Esophagus muscularis mucosa (tissue), 4 donors: Measurements from ENCODE around the gene HYDIN.
"Not testable (repeated sequence)": the region's sequence is repeated elsewhere in the genome, so short reads cannot be mapped to it uniquely, and the experiment has no call there.

Source experiments
- EP300 ChIP-seq: sonication (generic); formaldehyde crosslinking; IDR thresholded peaks from one replicate; pipeline ENCODE4 v1.6.1; 2017; ENCODE audit warnings: antibody characterized with exemption
- POLR2A ChIP-seq: fragments of 450-650 bp; IDR thresholded peaks from one replicate; pipeline ENCODE4 v1.6.1; 2017; ENCODE audit warnings: antibody characterized with exemption, moderate library complexity, mild to moderate bottlenecking, low read depth
- POLR2AphosphoS5 ChIP-seq, 2 donors: sonication (generic); formaldehyde crosslinking; IDR thresholded peaks; one replicate each; pipeline ENCODE4 v1.6.1; 2017; ENCODE audit warnings: antibody characterized with exemption in 2 of 2
- TF ChIP-seq, protein P1 (sequence below), 3 experiments: fragments of 200-600 bp in 2 of 3; fragments of 450-650 bp in 1 of 3; sonication (generic) in 2 of 3; IDR thresholded peaks; one replicate each; pipeline ENCODE4 v1.5.1; 2017 to 2019; ENCODE audit warnings: antibody characterized with exemption in 3 of 3, mild to moderate bottlenecking in 2 of 3, moderate library complexity in 1 of 3

DNA sequence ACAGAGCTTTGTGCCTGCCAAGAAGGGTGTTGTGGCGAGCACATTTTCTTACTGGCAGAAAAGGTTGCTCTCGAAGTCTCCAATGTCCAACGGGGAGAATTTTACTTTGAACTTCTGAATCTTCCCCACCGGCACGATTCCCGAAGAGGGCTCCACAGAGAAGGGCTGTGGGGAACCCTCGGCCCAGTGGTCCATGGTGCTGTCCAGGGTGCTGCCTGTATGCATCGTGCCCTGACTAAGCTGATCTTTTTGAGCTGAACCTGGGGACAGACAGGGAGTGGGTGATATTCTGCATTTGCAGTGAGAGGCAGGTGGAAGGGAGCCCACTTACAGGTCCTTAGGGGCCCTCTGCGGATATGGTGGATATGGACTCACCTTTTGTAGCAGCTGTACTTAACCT, 368.5 kb downstream of the HYDIN start:
- TF ChIP-seq, protein P1, sequence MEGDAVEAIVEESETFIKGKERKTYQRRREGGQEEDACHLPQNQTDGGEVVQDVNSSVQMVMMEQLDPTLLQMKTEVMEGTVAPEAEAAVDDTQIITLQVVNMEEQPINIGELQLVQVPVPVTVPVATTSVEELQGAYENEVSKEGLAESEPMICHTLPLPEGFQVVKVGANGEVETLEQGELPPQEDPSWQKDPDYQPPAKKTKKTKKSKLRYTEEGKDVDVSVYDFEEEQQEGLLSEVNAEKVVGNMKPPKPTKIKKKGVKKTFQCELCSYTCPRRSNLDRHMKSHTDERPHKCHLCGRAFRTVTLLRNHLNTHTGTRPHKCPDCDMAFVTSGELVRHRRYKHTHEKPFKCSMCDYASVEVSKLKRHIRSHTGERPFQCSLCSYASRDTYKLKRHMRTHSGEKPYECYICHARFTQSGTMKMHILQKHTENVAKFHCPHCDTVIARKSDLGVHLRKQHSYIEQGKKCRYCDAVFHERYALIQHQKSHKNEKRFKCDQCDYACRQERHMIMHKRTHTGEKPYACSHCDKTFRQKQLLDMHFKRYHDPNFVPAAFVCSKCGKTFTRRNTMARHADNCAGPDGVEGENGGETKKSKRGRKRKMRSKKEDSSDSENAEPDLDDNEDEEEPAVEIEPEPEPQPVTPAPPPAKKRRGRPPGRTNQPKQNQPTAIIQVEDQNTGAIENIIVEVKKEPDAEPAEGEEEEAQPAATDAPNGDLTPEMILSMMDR (IDR thresholded peaks at IDR 0.05): not testable (repeated sequence)
- TF ChIP-seq POLR2AphosphoS5 (IDR thresholded peaks at IDR 0.05); POLR2A; EP300: not testable (repeated sequence)
